Stimulated activated naive B cell treated with anti-CD40 and anti-IgM and Interleukin-4, amounts not matched to agents 10 μg/mL and 1 μg/mL and 100 μg/mL, for 72 hours (primary cell): ENCODE measurements around the gene NR2E1.

Source experiments
- ATAC-seq, 2 donors: fragments of 150-1000 bp; cut with Tn5 transposase; replicated peaks; 2 replicates each; pipeline ENCODE4 v1.10.0; 2021; ENCODE audit warnings: moderate library complexity in 1 of 2
- DNase-seq: peaks from one replicate; pipeline ENCODE4 v3.0.0; 2021
- H3K27ac Mint-ChIP-seq: one replicate; pipeline ENCODE4 v1.8.0; 2022; ENCODE audit warnings: mild to moderate bottlenecking, mixed read lengths
- H3K27me3 Mint-ChIP-seq, 2 donors: one replicate each; pipeline ENCODE4 v1.8.0; 2022; ENCODE audit warnings: mixed read lengths in 2 of 2
- H3K36me3 Mint-ChIP-seq, 2 donors: one replicate each; pipeline ENCODE4 v1.8.0; 2022; ENCODE audit warnings: mixed read lengths in 2 of 2, mild to moderate bottlenecking in 1 of 2
- H3K4me1 Mint-ChIP-seq, 2 donors: one replicate each; pipeline ENCODE4 v1.8.0; 2022; ENCODE audit warnings: mixed read lengths in 2 of 2, mild to moderate bottlenecking in 1 of 2
- H3K4me3 Mint-ChIP-seq, 2 donors: one replicate each; pipeline ENCODE4 v1.8.0; 2022; ENCODE audit warnings: mild to moderate bottlenecking in 2 of 2, mixed read lengths in 2 of 2, moderate library complexity in 1 of 2
- H3K9me3 Mint-ChIP-seq, 2 donors: one replicate each; pipeline ENCODE4 v1.8.0; 2022; ENCODE audit warnings: mixed read lengths in 2 of 2, mild to moderate bottlenecking in 1 of 2

Gene NR2E1

GRCh38 chr6:108171291-108171917, 5.6 kb downstream of the NR2E1 start:
- Mint-ChIP-seq H3K27ac (peak overlapping the region; percentile 91), H3K4me3 (peak overlapping the region; percentile 30 to 60), H3K9me3 (peaks cover 0 to 1% of the 10 kb centered on the region in 2 donors), H3K4me1 (peaks cover 38 to 72% of the 10 kb centered on the region in 2 donors), H3K27me3 (peaks cover 79 to 95% of the 10 kb centered on the region in 2 donors), H3K36me3 (peaks cover under 1 to 2% of the 10 kb centered on the region in 2 donors)
- ATAC-seq: no peak
- DNase-seq: no peak

GRCh38 chr6:108171918-108172516, 6.2 kb downstream of the NR2E1 start:
- H3K36me3 Mint-ChIP-seq: peaks cover 0 to 2% of the 10 kb centered on the region in 2 donors
- no peak for DNase-seq
- ATAC-seq: no peak
- no peak overlapping the region for H3K27ac Mint-ChIP-seq
- peaks cover 80 to 95% of the 10 kb centered on the region in 2 donors for H3K27me3 Mint-ChIP-seq
- H3K4me3 Mint-ChIP-seq: no peak overlapping the region
- peaks cover 0 to 1% of the 10 kb centered on the region in 2 donors for H3K9me3 Mint-ChIP-seq
- H3K4me1 Mint-ChIP-seq: peaks cover 41 to 69% of the 10 kb centered on the region in 2 donors

GRCh38 chr6:108174371-108175175, 8.8 kb downstream of the NR2E1 start:
- peaks cover 30 to 43% of the 10 kb centered on the region in 2 donors for H3K4me1 Mint-ChIP-seq
- H3K9me3 Mint-ChIP-seq: peaks cover 0 to 1% of the 10 kb centered on the region in 2 donors
- H3K36me3 Mint-ChIP-seq: peaks cover 0 to 2% of the 10 kb centered on the region in 2 donors
- peaks cover 76 to 85% of the 10 kb centered on the region in 2 donors for H3K27me3 Mint-ChIP-seq
- H3K27ac Mint-ChIP-seq: peak overlapping the region; percentile 87
- DNase-seq (no peak), ATAC-seq (peak; percentile 50 to 53)
- H3K4me3 Mint-ChIP-seq: peak overlapping the region in 1 of 2 donors; percentile 59

- peaks cover 28 to 38% of the 10 kb centered on the region in 2 donors for H3K4me1 Mint-ChIP-seq
Measured at GRCh38 chr6:108175176-108175591, 9.4 kb downstream of the NR2E1 start.

GRCh38 chr6:108175592-108176279, 9.9 kb downstream of the NR2E1 start:
- peak overlapping the region; percentile 43 for H3K27ac Mint-ChIP-seq
- DNase-seq (no peak), ATAC-seq (peak; percentile 48 to 52)
- peaks cover 72 to 79% of the 10 kb centered on the region in 2 donors for H3K27me3 Mint-ChIP-seq
- H3K4me1 Mint-ChIP-seq: peaks cover 28 to 38% of the 10 kb centered on the region in 2 donors
- H3K36me3 Mint-ChIP-seq: peaks cover 0 to 2% of the 10 kb centered on the region in 2 donors
- peak overlapping the region; percentile 59 to 70 for H3K4me3 Mint-ChIP-seq
- peaks cover 0 to 1% of the 10 kb centered on the region in 2 donors for H3K9me3 Mint-ChIP-seq

More at GRCh38 chr6:108175176-108175591, 9.4 kb downstream of the NR2E1 start:
- Mint-ChIP-seq H3K27me3 (peaks cover 75 to 84% of the 10 kb centered on the region in 2 donors), H3K4me3 (peak overlapping the region; percentile 59 to 70), H3K27ac (peak overlapping the region; percentile 87), H3K9me3 (peaks cover 0 to 1% of the 10 kb centered on the region in 2 donors), H3K36me3 (peaks cover 0 to 2% of the 10 kb centered on the region in 2 donors)
- DNase-seq (no peak), ATAC-seq (no peak)

GRCh38 chr6:108176281-108177089, 10.7 kb downstream of the NR2E1 start:
- no peak for ATAC-seq
- H3K9me3 Mint-ChIP-seq: no peaks in the 10 kb centered on the region
- H3K4me1 Mint-ChIP-seq: peaks cover 23 to 30% of the 10 kb centered on the region in 2 donors
- H3K36me3 Mint-ChIP-seq: no peaks in the 10 kb centered on the region
- peak overlapping the region; percentile 59 to 70 for H3K4me3 Mint-ChIP-seq
- no peak for DNase-seq
- peaks cover 67 to 76% of the 10 kb centered on the region in 2 donors for H3K27me3 Mint-ChIP-seq
- peak overlapping the region; percentile 43 for H3K27ac Mint-ChIP-seq

- ATAC-seq (no peak), DNase-seq (no peak)
- Mint-ChIP-seq H3K27ac (no peak overlapping the region), H3K27me3 (peaks cover 50 to 59% of the 10 kb centered on the region in 2 donors), H3K4me1 (peaks cover 16 to 20% of the 10 kb centered on the region in 2 donors), H3K4me3 (no peak overlapping the region), H3K9me3 (no peaks in the 10 kb centered on the region), H3K36me3 (no peaks in the 10 kb centered on the region)
Measured at GRCh38 chr6:108179741-108180140, 13.9 kb downstream of the NR2E1 start.

GRCh38 chr6:108180266-108180665, 14.4 kb downstream of the NR2E1 start:
- H3K27me3 Mint-ChIP-seq: peaks cover 46 to 56% of the 10 kb centered on the region in 2 donors
- DNase-seq: no peak
- H3K27ac Mint-ChIP-seq: no peak overlapping the region
- no peak for ATAC-seq
- H3K4me1 Mint-ChIP-seq: peaks cover 13 to 15% of the 10 kb centered on the region in 2 donors
- H3K4me3 Mint-ChIP-seq: no peak overlapping the region
- no peaks in the 10 kb centered on the region for H3K9me3 Mint-ChIP-seq
- H3K36me3 Mint-ChIP-seq: no peaks in the 10 kb centered on the region

GRCh38 chr6:108180776-108181175, 15.0 kb downstream of the NR2E1 start:
- Mint-ChIP-seq H3K4me3 (no peak overlapping the region), H3K4me1 (peaks cover 10% of the 10 kb centered on the region in 2 donors), H3K27me3 (peaks cover 42 to 56% of the 10 kb centered on the region in 2 donors), H3K9me3 (no peaks in the 10 kb centered on the region), H3K27ac (no peak overlapping the region), H3K36me3 (no peaks in the 10 kb centered on the region)
- no peak for DNase-seq
- no peak for ATAC-seq

GRCh38 chr6:108186226-108186625, 20.4 kb downstream of the NR2E1 start:
- no peak for DNase-seq
- H3K27me3 Mint-ChIP-seq: peaks cover 28 to 43% of the 10 kb centered on the region in 2 donors
- no peaks in the 10 kb centered on the region for H3K36me3 Mint-ChIP-seq
- H3K9me3 Mint-ChIP-seq: no peaks in the 10 kb centered on the region
- no peak overlapping the region for H3K4me3 Mint-ChIP-seq
- no peak for ATAC-seq
- H3K27ac Mint-ChIP-seq: no peak overlapping the region
- no peaks in the 10 kb centered on the region for H3K4me1 Mint-ChIP-seq

GRCh38 chr6:108187519-108187918, 21.7 kb downstream of the NR2E1 start:
- ATAC-seq (no peak), DNase-seq (no peak)
- Mint-ChIP-seq H3K36me3 (no peaks in the 10 kb centered on the region), H3K27me3 (peaks cover 23 to 37% of the 10 kb centered on the region in 2 donors), H3K4me3 (no peak overlapping the region), H3K27ac (no peak overlapping the region), H3K4me1 (no peaks in the 10 kb centered on the region), H3K9me3 (no peaks in the 10 kb centered on the region)

- ATAC-seq: no peak
- peaks cover 0 to 6% of the 10 kb centered on the region in 2 donors for H3K4me1 Mint-ChIP-seq
- H3K9me3 Mint-ChIP-seq: no peaks in the 10 kb centered on the region
- no peak overlapping the region for H3K27ac Mint-ChIP-seq
- peaks cover 19 to 36% of the 10 kb centered on the region in 2 donors for H3K27me3 Mint-ChIP-seq
- no peak overlapping the region for H3K4me3 Mint-ChIP-seq
- peaks cover 0 to 6% of the 10 kb centered on the region in 2 donors for H3K36me3 Mint-ChIP-seq
- DNase-seq: no peak
Measured at GRCh38 chr6:108193131-108193530, 27.3 kb downstream of the NR2E1 start.

GRCh38 chr6:108193835-108194234, 28.0 kb downstream of the NR2E1 start:
- no peak for ATAC-seq
- H3K36me3 Mint-ChIP-seq: peaks cover 0 to 12% of the 10 kb centered on the region in 2 donors

More at GRCh38 chr6:108193835-108194234, 28.0 kb downstream of the NR2E1 start:
- H3K27me3 Mint-ChIP-seq: peaks cover 18 to 36% of the 10 kb centered on the region in 2 donors
- H3K4me3 Mint-ChIP-seq: peak overlapping the region in 1 of 2 donors; percentile 23
- H3K9me3 Mint-ChIP-seq: no peaks in the 10 kb centered on the region
- no peak overlapping the region for H3K27ac Mint-ChIP-seq
- no peak for DNase-seq
- H3K4me1 Mint-ChIP-seq: peaks cover 0 to 6% of the 10 kb centered on the region in 2 donors
